Subcutaneous adipose tissue (tissue), 4 donors: ENCODE data around the gene TRPV3. TPM values are rescaled to one million over a fixed set of nuclear protein-coding genes. Genes with fewer than 3 reads are reported as not detected.

Experiments used
- total RNA-seq, 4 donors: library from RNA; depleted of rRNA; stranded (reverse); fragments of >200 nt; gene quantifications; one replicate each; pipeline ENCODE4 v1.1.0, GENCODE V29; 2016
- TF ChIP-seq, protein P1 (sequence below): fragments of 450-650 bp; IDR thresholded peaks from one replicate; pipeline ENCODE4 v1.5.1; 2016; ENCODE audit warnings: low read depth, mild to moderate bottlenecking, control low read depth, antibody characterized with exemption, moderate library complexity

The TRPV3 gene
- total RNA-seq, 4 donors from 2014 or later: 0.16 to 2.8 (median 1.3) TPM

DNA sequence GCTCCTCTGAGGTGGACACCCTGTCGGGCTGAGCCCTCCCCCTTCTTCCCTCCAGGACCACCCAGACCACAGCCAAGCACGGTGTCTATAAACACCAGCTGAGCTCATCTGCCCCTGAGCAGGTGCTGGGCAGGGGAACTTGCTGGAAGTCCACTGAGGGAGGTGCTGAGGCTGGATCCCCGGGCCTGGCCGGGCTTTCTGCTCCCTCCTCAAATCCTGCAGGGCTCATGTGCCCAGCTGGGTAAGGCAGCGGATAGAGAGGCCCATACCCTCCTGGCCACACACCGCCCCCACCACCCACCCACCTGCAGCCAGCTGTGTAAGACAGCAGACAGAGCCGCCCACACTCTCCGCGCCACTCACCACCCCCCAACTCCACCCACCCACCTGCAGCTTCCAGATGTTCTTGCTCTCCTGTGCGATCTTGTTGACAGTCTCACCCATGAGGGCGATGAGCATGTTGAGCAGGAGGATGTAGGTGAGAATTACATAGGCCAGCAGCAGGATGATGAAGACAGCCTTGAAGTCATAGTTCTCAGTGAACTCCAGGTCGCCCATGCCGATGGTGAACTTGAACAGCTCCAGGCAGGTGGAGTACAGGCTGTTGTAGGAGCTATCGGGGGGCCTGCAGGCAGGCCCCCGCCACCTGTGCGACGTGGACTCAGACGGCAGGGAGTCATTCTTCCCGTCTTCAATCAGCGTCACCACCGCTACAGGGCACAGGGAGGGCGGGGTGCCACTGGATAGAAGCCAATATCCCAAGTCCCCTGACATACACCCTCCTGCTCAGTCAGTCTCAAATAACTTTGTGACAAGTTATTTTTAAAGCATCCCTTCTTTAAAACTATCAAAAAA, 15.9 kb upstream of the TRPV3 start:
- TF ChIP-seq, protein P1, sequence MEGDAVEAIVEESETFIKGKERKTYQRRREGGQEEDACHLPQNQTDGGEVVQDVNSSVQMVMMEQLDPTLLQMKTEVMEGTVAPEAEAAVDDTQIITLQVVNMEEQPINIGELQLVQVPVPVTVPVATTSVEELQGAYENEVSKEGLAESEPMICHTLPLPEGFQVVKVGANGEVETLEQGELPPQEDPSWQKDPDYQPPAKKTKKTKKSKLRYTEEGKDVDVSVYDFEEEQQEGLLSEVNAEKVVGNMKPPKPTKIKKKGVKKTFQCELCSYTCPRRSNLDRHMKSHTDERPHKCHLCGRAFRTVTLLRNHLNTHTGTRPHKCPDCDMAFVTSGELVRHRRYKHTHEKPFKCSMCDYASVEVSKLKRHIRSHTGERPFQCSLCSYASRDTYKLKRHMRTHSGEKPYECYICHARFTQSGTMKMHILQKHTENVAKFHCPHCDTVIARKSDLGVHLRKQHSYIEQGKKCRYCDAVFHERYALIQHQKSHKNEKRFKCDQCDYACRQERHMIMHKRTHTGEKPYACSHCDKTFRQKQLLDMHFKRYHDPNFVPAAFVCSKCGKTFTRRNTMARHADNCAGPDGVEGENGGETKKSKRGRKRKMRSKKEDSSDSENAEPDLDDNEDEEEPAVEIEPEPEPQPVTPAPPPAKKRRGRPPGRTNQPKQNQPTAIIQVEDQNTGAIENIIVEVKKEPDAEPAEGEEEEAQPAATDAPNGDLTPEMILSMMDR: no peak

DNA sequence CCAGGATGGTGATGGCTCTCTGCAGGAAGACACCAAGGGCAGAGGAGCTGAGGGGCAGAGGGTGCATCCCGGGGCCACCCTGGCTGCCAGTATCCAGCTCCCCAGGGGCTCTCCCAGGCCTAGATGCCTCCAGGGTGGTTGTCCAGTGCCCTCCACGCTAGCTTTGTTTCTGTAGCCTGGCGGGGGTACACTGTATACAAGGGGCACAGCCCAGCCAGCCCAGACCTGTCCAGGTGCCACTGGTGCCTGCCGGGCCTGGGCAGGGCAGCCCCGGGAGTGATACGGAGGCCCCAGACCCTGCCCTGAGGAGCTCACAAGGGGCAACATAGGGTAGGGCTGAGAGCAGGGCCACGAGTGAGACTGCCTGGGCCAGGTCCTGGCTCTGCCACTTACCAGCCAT, 14.6 kb upstream of the TRPV3 start:
- TF ChIP-seq, protein P1: no peak

DNA sequence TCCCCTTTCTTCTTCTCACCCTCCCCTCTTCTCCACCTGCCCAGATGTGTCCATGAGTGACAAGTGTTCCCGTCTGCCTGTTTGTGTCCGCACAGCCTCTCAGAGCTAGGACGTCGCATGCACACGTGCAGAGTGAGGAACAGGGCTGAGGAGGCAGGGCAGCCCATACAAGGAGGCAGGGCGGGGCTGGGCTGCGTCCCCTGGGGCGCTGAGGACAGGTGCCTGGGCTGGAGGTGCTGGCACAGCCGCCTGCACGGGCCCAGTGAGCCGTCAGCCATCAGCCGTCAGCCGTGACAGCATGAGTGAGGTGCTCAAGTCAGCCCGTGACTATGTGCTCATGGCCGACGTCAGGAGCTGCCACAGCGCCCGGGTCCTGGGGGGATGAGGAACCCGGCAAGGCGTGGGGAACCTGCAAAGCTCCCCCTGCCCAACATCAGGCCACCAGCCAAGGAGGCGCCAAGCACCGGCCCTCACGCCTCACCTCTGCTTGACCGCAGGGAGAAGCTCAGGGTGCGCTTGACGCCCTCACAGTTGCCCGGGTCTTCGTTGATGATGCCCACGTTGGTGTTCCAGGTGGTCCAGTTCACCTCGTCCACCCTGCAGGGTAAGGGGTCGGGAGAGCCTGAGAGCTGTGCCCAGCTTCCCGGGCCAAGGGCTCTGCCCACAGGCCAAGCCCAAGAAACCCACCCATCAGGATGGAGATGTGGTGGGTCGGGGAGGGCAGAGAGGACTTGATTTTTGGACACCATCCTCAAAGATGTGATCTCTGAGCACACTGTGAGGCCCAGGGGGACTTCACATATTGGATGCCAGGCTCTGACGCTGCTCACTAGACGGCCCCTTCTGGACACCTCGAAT, 13.7 kb upstream of the TRPV3 start:
- TF ChIP-seq, protein P1: no peak

DNA sequence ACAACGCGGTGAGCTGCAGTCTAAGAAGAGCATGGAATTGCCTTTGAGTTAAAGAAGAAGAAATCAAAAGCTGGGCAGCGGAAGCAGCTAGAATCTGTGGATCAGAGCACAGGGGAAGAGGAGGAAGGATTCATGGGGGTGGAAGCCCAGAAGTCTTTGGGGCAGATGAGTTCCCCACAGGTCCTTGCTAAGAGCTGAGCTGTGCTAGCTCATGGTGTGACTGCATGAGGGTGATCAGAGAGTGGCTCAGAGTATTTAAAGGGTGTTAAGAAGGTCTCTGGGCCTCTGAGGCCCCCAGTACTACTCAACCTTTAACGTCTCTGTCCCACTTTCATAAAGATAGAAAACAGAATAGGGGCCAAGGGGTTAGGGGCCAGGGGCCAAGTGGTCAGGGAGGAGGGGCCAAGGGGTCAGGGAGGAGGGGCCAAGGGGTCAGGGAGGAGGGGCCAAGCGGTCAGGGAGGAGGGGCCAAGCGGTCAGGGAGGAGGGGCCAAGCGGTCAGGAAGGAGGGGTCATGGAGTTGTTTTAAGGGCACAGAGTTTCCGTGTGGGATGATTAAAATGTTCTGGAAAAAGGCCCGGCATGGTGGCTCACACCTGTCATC, 12.0 kb upstream of the TRPV3 start:
- TF ChIP-seq, protein P1: no peak

DNA sequence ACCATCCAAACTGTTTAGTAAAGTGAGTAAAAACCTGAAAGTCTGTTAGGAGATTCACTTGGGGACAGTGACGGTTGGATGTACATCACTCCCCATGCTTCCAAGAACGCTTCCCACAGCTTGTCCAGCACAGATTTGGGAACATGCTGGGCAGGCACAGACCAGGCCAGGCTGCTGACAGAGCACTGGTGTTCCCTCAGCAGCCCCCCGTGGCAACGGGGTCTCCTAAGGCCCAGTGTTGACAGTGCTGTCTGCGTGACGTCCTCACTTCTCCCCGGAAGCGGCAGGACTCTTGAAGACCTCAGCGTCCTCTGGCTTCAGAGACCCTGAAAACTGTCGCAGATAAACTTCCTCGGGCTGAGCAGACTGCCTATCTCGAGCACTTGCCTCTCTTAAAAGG, 8.9 kb upstream of the TRPV3 start:
- TF ChIP-seq, protein P1: no peak

DNA sequence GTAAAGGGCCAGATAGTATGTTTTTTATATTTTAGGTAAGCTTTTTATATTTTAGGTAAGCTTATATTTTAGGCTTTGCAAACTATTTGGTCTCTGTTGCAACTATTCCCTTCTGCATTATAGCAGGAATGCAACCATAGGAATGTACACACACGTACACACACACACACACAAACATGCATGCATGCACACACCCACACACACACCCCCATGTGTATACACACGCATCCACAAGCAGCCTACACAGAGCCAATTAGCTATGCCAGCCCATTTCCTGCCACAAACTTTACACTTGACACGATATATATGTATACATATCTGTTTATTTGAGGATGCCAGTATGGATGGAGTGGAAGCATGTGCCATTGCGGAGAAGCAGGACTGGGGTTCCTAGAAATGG, 7.5 kb upstream of the TRPV3 start:
- TF ChIP-seq, protein P1: no peak

DNA sequence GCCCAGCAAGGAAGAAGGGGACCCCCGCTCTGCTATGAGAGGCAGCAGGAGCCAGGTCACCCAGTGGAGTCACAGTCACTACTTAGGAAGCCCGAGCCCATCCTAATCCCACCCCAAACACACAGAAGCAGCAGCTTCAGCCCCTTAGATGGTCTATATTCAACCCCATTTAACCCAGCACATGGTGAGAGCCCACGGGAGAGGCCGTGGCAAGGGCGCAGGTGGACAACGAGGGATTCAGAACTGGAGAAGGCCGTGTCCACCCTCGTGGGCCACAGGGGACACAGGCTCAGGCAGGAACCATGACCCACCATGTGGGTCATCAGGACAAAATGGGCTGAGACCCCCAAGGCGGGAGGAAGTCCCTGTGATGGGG, 1.6 kb upstream of the TRPV3 start:
- TF ChIP-seq, protein P1: no peak
